ENCODE data around the gene CHST1. TPM values are rescaled to one million over a fixed set of nuclear protein-coding genes. Genes with fewer than 3 reads are reported as not detected.

The CHST1 gene
- total and polyA plus RNA-seq, 10 of the 15 experiments (the other 5 are each of a cell fraction or from before 2014, with no cell fraction given): not detected

DNA sequence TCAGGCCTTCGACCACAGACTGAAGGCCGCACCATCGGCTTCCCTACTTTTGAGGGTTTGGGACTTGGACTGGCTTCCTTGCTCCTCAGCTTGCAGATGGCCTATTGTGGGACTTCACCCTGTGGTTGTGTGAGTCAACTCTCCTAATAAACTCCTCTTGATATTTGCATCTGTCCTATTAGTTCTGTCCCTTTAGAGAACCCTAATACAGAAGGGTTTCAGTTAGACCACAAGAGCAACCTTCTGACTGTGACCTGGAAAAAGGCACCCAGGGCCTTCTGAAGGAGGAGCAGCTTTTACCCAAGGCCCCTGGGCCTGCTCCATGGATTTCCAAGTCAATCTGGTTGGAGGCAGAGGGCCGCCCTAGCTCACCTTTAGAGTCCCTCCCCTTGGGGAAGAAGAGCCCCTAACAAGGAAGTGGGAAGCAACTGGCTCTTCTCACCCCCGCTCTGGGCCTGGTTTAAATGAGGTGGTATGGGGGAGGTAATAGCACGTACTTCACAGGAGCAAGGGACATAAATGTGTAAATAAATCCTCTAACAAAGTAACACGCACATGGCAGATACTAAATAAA, 11.2 kb upstream of the CHST1 start:
- Histone ChIP-seq H3K27ac (ENCODE audit: control insufficient read depth, insufficient read depth) (no peak overlapping the region), H2AFZ (ENCODE audit: control insufficient read depth, low read depth, low read length) (no peak overlapping the region), H3K79me2 (ENCODE audit: control insufficient read depth, insufficient read depth, low read length) (no peaks in the 10 kb centered on the region), H3K27me3 (replicated peaks in 1 of 2; ENCODE audit: control insufficient read depth in 2 of 2, insufficient read depth in 2 of 2, low read length in 1 of 2) (no peaks in the 10 kb centered on the region; a peak in 2 of 4 replicates), H3K4me2 (ENCODE audit: control insufficient read depth, insufficient read depth) (no peak overlapping the region), H3K4me3 (no peak overlapping the region), H4K20me1 (ENCODE audit: control insufficient read depth, insufficient read depth) (no peaks in the 10 kb centered on the region), H3K36me3 (ENCODE audit: control insufficient read depth in 2 of 2, insufficient read depth in 2 of 2, low read length in 1 of 2) (no peaks in the 10 kb centered on the region), H3K4me1 (ENCODE audit: control insufficient read depth, insufficient read depth, low read length) (peaks cover 8% of the 10 kb centered on the region), H3K9me3 (replicated peaks; ENCODE audit: control insufficient read depth, insufficient read depth, low read length) (no peaks in the 10 kb centered on the region), H3K9ac (ENCODE audit: control insufficient read depth, insufficient read depth, low read length) (no peak overlapping the region)
- DNase-seq (ENCODE audit: low read depth, low spot score) (peak; percentile 4), FAIRE-seq (peak; percentile 72), ATAC-seq (peak; percentile 87)
- CTCF ChIA-PET: interaction anchor here (1.3 kb wide), 1 partner anchor 95 kb away, joined by 3 read pairs; no protein-coding TSS in a partner anchor
- SMC1A ChIA-PET (ENCODE audit: uncharacterized antibody, unreplicated experiment): no interaction called here
- intact Hi-C loops (cut with micrococcal nuclease; ENCODE audit: unreplicated experiment): no loop called here
- in situ Hi-C loops (cut with MboI): no loop called here
- RAD21 ChIA-PET (ENCODE audit: unreplicated experiment): no interaction called here
- 18% methylated on average over 7 of the region's 7 CpGs for WGBS (ENCODE audit: insufficient coverage, insufficient replicate concordance, low lambda C conversion rate, missing lambda C conversion rate)
- POLR2A ChIA-PET: no interaction called here
- BruUV-seq (replicated peaks): no TSS peak
- TF ChIP-seq IKZF1 (conservative IDR thresholded peaks at IDR 0.05) (peak; percentile 67), SPI1 (IDR thresholded peaks at IDR 0.05; ENCODE audit: borderline replicate concordance, insufficient read depth, low read depth, low read length) (peak; percentile 24; the same call in 1 of the 2 replicates), CBFB (IDR thresholded peaks at IDR 0.05; ENCODE audit: low read depth) (peak; percentile 42; the same call in 1 of the 2 replicates), NR2C2 (IDR thresholded peaks at IDR 0.05; ENCODE audit: borderline replicate concordance, control insufficient read depth, insufficient read length, low read depth) (no peak), POLR2AphosphoS5 (IDR thresholded peaks at IDR 0.05; ENCODE audit: low read length) (no peak), POU2F2 (IDR thresholded peaks at IDR 0.05; ENCODE audit: borderline replicate concordance, low read depth, low read length) (peak; percentile 74; the same call in 1 of the 3 replicates), IRF4 (IDR thresholded peaks at IDR 0.05; ENCODE audit: low read depth, low read length) (peak; percentile 61; the same call in 1 of the 2 replicates), SMAD1 (IDR thresholded peaks at IDR 0.05; ENCODE audit: low read depth, partially characterized antibody) (no peak), MTA2 (IDR thresholded peaks at IDR 0.05; ENCODE audit: low read depth) (peak; percentile 84), BCL11A (IDR thresholded peaks at IDR 0.05; ENCODE audit: low read depth, low read length) (peak; percentile 78), ZNF622 (IDR thresholded peaks at IDR 0.05) (no peak), ZBED1 (IDR thresholded peaks at IDR 0.05; ENCODE audit: borderline replicate concordance) (no peak), EP300 (IDR thresholded peaks at IDR 0.05; ENCODE audit: borderline replicate concordance in 1 of 2, control insufficient read depth in 1 of 2, low read depth in 2 of 2, low read length in 2 of 2) (0 out of 4 replicates have a peak, but pooled peaks of 1 of the 2 experiments have one; percentile 35), RUNX3 (IDR thresholded peaks at IDR 0.05; ENCODE audit: low read length) (peak; percentile 81), ATF7 (IDR thresholded peaks at IDR 0.05; ENCODE audit: low read depth) (peak; percentile 17; the same call in 1 of the 2 replicates), NFIC (IDR thresholded peaks at IDR 0.05; ENCODE audit: low read depth, low read length) (0 out of 2 replicates have a peak, but pooled peaks have one; percentile 15), IKZF2 (IDR thresholded peaks at IDR 0.05) (peak; percentile 76 to 77), NR2F1 (conservative IDR thresholded peaks at IDR 0.05) (0 out of 2 replicates have a peak, but pooled peaks have one; percentile 46), EED (IDR thresholded peaks at IDR 0.05; ENCODE audit: low read depth) (0 out of 2 replicates have a peak, but pooled peaks have one; percentile 25), BHLHE40 (IDR thresholded peaks at IDR 0.05; ENCODE audit: borderline replicate concordance in 1 of 2, low read depth in 2 of 2, low read length in 1 of 2) (0 out of 4 replicates have a peak, but pooled peaks of 1 of the 2 experiments have one; percentile 15), DPF2 (IDR thresholded peaks at IDR 0.05) (peak; percentile 42; the same call in 1 of the 2 replicates), JUNB (IDR thresholded peaks at IDR 0.05) (peak; percentile 46)
- TF ChIP-seq, protein P1, sequence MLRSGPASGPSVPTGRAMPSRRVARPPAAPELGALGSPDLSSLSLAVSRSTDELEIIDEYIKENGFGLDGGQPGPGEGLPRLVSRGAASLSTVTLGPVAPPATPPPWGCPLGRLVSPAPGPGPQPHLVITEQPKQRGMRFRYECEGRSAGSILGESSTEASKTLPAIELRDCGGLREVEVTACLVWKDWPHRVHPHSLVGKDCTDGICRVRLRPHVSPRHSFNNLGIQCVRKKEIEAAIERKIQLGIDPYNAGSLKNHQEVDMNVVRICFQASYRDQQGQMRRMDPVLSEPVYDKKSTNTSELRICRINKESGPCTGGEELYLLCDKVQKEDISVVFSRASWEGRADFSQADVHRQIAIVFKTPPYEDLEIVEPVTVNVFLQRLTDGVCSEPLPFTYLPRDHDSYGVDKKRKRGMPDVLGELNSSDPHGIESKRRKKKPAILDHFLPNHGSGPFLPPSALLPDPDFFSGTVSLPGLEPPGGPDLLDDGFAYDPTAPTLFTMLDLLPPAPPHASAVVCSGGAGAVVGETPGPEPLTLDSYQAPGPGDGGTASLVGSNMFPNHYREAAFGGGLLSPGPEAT (IDR thresholded peaks at IDR 0.05; ENCODE audit: low read depth): 0 out of 2 replicates have a peak, but pooled peaks have one; percentile 54
- TF ChIP-seq, protein P2, sequence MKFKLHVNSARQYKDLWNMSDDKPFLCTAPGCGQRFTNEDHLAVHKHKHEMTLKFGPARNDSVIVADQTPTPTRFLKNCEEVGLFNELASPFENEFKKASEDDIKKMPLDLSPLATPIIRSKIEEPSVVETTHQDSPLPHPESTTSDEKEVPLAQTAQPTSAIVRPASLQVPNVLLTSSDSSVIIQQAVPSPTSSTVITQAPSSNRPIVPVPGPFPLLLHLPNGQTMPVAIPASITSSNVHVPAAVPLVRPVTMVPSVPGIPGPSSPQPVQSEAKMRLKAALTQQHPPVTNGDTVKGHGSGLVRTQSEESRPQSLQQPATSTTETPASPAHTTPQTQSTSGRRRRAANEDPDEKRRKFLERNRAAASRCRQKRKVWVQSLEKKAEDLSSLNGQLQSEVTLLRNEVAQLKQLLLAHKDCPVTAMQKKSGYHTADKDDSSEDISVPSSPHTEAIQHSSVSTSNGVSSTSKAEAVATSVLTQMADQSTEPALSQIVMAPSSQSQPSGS (IDR thresholded peaks at IDR 0.05; ENCODE audit: low read length): 0 out of 2 replicates have a peak, but pooled peaks have one; percentile 18
